Measurements from ENCODE around the gene FKBP5. TPM values are rescaled to one million over a fixed set of nuclear protein-coding genes. Genes with fewer than 3 reads are reported as not detected.
A peak's percentile ranks its signal among the peaks of the same experiment; 100 is the strongest.
"Not testable (repeated sequence)": the region's sequence is repeated elsewhere in the genome, so short reads cannot be mapped to it uniquely, and the experiment has no call there.

The FKBP5 gene
- total RNA-seq, 1 donor from 2014 or later, result 9.7 TPM

DNA sequence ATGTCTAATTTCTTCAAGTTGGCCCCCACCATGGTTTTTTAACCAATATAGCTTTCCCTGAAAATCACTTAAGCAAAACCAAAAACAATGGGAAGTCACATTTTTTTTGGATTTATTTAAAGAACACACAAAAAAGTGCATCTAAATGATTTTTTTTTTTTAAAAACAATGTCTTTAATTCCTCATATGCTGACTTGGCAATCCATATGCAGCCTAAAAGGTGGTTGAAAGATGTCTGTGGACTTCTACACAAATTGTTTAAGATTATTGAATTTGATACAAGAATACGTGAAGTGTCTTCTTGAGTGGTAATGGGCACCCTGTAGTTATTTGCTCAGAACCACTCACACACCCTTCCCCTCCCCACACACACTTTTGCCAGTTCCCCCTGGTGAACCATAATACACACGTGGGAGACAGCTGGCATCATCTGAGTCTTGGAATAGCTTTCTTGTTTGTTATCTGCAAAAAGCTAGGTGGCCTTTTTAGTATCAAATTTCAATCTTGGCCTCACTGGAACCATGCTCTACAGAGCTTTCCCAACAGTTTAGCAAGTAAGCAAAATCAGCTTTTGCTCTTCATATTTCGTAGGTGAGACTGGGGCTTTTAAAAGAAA lies 115.1 kb downstream of the FKBP5 start:
- no peaks in the 10 kb centered on the region for H3K36me3 ChIP-seq (ENCODE audit: control insufficient read depth, insufficient read depth, low read length)
- H3K4me3 ChIP-seq (ENCODE audit: low read depth, low read length), result no peak overlapping the region
- TF ChIP-seq, protein P1, sequence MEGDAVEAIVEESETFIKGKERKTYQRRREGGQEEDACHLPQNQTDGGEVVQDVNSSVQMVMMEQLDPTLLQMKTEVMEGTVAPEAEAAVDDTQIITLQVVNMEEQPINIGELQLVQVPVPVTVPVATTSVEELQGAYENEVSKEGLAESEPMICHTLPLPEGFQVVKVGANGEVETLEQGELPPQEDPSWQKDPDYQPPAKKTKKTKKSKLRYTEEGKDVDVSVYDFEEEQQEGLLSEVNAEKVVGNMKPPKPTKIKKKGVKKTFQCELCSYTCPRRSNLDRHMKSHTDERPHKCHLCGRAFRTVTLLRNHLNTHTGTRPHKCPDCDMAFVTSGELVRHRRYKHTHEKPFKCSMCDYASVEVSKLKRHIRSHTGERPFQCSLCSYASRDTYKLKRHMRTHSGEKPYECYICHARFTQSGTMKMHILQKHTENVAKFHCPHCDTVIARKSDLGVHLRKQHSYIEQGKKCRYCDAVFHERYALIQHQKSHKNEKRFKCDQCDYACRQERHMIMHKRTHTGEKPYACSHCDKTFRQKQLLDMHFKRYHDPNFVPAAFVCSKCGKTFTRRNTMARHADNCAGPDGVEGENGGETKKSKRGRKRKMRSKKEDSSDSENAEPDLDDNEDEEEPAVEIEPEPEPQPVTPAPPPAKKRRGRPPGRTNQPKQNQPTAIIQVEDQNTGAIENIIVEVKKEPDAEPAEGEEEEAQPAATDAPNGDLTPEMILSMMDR (IDR thresholded peaks at IDR 0.05; ENCODE audit: insufficient read depth, low read length, poor library complexity, severe bottlenecking), result no peak

DNA sequence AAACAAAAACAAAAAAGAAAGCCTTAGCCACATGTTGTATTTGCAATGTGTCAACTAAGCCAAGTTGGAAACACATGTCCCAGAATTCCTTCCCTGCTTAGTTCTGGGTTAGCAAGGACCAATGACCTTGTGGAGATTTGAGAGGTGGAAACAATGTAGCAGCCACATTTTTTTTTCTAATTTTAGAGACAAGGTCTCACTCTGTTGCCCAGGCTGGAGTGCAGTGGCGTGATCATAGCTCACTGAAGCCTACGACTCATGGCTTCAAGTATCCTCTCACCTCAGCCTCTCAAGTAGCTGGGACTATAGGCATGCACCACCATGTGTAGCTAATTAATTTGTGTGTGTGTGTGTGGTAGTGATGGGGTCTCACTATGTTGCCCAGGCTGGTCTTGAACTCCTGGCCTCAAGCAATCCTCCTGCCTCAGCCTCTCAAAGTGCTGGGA lies 117.8 kb downstream of the FKBP5 start:
- not testable (repeated sequence) for H3K27me3 ChIP-seq (ENCODE audit: control insufficient read depth, insufficient read depth, low read length); H3K36me3 ChIP-seq (ENCODE audit: control insufficient read depth, insufficient read depth, low read length); DNase-seq (ENCODE audit: low read depth); H3K4me3 ChIP-seq (ENCODE audit: low read depth, low read length)

More for the DNA sequence above, 115.1 kb downstream of the FKBP5 start:
- no peak for DNase-seq (ENCODE audit: low read depth)
- no peaks in the 10 kb centered on the region for H3K27me3 ChIP-seq (ENCODE audit: control insufficient read depth, insufficient read depth, low read length)

DNA sequence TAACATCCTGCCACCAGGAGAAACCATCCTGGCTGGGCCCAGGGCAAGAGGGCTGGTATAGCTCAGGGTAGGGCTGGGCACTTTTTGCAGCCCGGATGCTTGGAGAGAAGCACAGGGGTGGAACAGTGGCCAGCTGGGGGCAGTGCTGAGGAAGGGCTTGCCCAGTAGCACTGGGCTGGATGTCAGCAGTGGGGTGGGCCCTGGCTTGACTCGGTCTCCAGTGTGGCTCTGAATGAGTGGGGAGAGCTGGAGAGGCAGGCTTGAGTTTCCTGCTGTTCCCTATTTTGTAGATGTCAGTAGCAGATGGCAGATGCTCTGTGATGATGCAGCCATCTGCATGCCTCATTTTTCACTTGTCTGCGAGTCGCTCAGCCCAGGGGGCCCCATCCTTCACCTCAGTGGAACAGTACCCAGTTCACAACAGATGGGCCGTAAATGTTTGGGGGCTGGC lies 119.7 kb downstream of the FKBP5 start:
- TF ChIP-seq, protein P1 (IDR thresholded peaks at IDR 0.05; ENCODE audit: insufficient read depth, low read length, poor library complexity, severe bottlenecking), result peak; percentile 41
- Histone ChIP-seq H3K27me3 (ENCODE audit: control insufficient read depth, insufficient read depth, low read length) (no peaks in the 10 kb centered on the region), H3K4me3 (ENCODE audit: low read depth, low read length) (no peak overlapping the region), H3K36me3 (ENCODE audit: control insufficient read depth, insufficient read depth, low read length) (no peaks in the 10 kb centered on the region)
- no peak for DNase-seq (ENCODE audit: low read depth)

DNA sequence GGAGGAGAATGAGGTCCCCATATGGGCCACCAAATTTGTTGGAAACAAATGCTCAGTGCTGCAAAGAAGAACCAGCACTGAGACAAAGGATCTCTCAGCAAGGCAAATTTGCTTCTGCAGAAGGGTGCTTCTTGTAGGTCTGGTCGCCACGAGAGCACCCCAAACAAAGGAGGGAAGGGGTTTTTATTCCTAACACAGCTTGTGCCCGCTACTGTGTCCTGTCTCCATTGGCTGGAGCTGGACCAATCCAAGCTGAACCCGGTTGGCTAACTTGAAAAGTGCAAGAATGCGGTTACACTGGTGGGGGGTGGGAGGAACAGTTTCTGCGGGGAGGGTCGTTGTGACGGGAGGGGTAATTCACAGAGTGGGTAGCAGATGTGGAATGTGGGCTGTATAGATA lies 121.9 kb downstream of the FKBP5 start:
- TF ChIP-seq, protein P1 (IDR thresholded peaks at IDR 0.05; ENCODE audit: insufficient read depth, low read length, poor library complexity, severe bottlenecking), result no peak
- Histone ChIP-seq H3K36me3 (ENCODE audit: control insufficient read depth, insufficient read depth, low read length) (no peaks in the 10 kb centered on the region), H3K27me3 (ENCODE audit: control insufficient read depth, insufficient read depth, low read length) (no peaks in the 10 kb centered on the region), H3K4me3 (ENCODE audit: low read depth, low read length) (no peak overlapping the region)
- DNase-seq (ENCODE audit: low read depth), result no peak

DNA sequence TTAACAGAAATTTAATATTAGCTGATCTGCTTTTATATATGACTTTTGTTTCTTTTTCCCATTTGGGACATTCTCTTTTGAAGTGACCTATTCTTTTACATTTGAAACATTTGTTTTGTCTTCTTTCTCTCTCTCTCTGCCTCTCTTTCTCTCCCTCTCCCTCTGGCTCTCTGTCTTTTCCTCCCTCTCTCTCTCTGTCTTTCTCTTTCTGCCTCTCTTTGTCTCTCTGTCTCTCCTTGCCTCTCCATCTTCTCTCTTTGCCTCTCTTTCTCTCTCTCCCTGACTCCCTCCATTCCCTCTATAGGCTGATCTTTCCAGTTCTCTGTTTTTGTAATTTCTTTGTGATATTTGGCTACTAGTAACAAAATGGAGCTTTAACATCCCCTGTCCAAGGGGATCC lies 124.0 kb downstream of the FKBP5 start:
- peaks cover 2% of the 10 kb centered on the region for H3K27me3 ChIP-seq (ENCODE audit: control insufficient read depth, insufficient read depth, low read length)
- no peak for DNase-seq (ENCODE audit: low read depth)
- H3K4me3 ChIP-seq (ENCODE audit: low read depth, low read length), result no peak overlapping the region
- TF ChIP-seq, protein P1 (IDR thresholded peaks at IDR 0.05; ENCODE audit: insufficient read depth, low read length, poor library complexity, severe bottlenecking), result no peak
- H3K36me3 ChIP-seq (ENCODE audit: control insufficient read depth, insufficient read depth, low read length), result no peaks in the 10 kb centered on the region

DNA sequence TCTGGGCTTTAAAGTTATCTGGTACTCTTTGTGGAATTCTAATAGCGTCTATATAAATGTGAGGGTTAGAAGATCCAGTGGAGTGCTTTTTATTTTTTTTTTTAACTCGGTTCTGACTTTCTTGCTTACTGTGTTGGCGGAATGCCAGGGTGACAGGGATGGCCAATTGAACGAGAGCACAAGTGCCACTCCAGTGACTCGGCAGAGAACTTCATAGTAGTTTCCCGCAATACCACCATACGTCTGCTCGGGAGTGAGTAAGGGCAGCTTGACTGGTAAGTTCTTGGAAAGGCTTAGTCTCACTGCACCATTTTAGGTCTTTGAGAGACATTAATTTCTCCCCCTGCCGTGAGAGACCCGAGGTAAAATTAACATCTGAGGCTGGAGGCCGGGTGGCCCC lies 126.7 kb downstream of the FKBP5 start:
- H3K36me3 ChIP-seq (ENCODE audit: control insufficient read depth, insufficient read depth, low read length), result no peaks in the 10 kb centered on the region
- DNase-seq (ENCODE audit: low read depth), result no peak
- H3K4me3 ChIP-seq (ENCODE audit: low read depth, low read length), result no peak overlapping the region
- H3K27me3 ChIP-seq (ENCODE audit: control insufficient read depth, insufficient read depth, low read length), result peaks cover 6% of the 10 kb centered on the region
- TF ChIP-seq, protein P1 (IDR thresholded peaks at IDR 0.05; ENCODE audit: insufficient read depth, low read length, poor library complexity, severe bottlenecking), result no peak

Measured in kidney epithelial cell (primary cell).